Neural progenitor cell (in vitro differentiated cells): Measurements from ENCODE around the gene RFFL.

Experiments used
- EZH2 ChIP-seq: fragments of 200-600 bp; sonication (generic); IDR thresholded peaks from 2 replicates; pipeline ENCODE4 v1.6.1; 2017; ENCODE audit warnings: antibody characterized with exemption, mild to moderate bottlenecking, moderate library complexity
- EZH2phosphoT487 ChIP-seq: fragments of 200-600 bp; sonication (generic); IDR thresholded peaks from 2 replicates; pipeline ENCODE4 v1.6.1; 2017; ENCODE audit warnings: antibody characterized with exemption
- TF ChIP-seq, protein P1 (sequence below): fragments of 200-600 bp; sonication (generic); IDR thresholded peaks from 2 replicates; pipeline ENCODE4 v1.5.1; 2017; ENCODE audit warnings: antibody characterized with exemption, mild to moderate bottlenecking

DNA sequence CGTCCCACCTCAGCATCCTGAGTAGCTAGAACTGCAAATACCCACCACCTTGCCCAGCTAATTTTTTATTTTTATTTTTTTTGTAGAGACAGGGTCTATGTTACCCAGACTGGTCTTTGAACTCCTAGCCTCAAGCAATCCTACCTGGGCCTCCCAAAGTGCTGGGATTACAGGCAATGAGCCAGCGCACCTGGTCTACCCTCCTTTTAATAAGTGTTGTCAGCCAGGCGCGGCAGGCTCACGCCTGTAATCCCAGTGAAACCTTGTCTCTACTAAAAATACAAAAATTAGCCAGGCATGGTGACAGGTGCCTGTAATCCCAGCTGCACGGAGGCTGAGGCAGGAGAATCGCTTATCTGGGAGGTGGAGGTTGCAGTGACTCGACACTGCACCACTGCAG is 19.3 kb downstream of the RFFL start:
- TF ChIP-seq, protein P1, sequence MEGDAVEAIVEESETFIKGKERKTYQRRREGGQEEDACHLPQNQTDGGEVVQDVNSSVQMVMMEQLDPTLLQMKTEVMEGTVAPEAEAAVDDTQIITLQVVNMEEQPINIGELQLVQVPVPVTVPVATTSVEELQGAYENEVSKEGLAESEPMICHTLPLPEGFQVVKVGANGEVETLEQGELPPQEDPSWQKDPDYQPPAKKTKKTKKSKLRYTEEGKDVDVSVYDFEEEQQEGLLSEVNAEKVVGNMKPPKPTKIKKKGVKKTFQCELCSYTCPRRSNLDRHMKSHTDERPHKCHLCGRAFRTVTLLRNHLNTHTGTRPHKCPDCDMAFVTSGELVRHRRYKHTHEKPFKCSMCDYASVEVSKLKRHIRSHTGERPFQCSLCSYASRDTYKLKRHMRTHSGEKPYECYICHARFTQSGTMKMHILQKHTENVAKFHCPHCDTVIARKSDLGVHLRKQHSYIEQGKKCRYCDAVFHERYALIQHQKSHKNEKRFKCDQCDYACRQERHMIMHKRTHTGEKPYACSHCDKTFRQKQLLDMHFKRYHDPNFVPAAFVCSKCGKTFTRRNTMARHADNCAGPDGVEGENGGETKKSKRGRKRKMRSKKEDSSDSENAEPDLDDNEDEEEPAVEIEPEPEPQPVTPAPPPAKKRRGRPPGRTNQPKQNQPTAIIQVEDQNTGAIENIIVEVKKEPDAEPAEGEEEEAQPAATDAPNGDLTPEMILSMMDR: no peak
- TF ChIP-seq EZH2 (no peak), EZH2phosphoT487 (no peak)
